Measurements from ENCODE around the gene POMT2.
"Not testable (repeated sequence)": the region's sequence is repeated elsewhere in the genome, so short reads cannot be mapped to it uniquely, and the experiment has no call there.

The POMT2 gene, protein sequence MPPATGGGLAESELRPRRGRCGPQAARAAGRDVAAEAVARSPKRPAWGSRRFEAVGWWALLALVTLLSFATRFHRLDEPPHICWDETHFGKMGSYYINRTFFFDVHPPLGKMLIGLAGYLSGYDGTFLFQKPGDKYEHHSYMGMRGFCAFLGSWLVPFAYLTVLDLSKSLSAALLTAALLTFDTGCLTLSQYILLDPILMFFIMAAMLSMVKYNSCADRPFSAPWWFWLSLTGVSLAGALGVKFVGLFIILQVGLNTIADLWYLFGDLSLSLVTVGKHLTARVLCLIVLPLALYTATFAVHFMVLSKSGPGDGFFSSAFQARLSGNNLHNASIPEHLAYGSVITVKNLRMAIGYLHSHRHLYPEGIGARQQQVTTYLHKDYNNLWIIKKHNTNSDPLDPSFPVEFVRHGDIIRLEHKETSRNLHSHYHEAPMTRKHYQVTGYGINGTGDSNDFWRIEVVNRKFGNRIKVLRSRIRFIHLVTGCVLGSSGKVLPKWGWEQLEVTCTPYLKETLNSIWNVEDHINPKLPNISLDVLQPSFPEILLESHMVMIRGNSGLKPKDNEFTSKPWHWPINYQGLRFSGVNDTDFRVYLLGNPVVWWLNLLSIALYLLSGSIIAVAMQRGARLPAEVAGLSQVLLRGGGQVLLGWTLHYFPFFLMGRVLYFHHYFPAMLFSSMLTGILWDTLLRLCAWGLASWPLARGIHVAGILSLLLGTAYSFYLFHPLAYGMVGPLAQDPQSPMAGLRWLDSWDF

DNA sequence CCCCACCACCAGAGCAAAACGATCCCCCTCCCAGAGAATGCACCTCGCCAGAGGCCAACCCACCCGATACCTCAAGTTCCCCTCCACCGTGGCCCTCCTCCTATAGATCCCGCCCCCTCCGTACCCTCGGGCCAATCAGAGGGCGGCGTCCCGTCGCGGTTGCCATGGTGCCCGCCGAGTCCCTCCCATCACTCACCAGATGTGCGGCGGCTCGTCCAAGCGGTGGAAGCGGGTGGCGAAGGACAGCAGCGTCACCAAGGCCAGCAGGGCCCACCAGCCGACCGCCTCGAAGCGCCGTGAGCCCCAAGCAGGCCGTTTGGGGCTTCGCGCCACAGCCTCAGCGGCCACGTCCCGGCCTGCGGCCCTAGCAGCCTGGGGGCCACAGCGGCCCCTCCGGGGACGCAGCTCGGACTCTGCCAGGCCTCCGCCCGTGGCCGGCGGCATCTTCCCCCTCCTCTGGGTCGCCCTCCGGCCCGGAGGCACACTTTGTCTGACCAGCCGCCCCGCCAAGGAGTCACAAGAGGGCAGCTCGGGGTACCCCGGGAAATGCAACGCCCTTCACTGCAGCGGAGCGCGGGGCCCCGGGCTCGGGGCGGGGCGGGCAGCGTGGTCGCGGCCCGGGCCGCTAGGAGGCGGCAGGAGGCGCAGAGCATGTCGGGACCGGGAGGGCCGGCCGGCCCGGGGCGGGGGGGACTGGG is at the start of gene POMT2:
TSS of gene POMT2 (minus strand) at position 646 of the 698 bp plus-strand sequence. CDS start at position 444, 202 bp downstream.
- DNase-seq (ENCODE audit: low read depth) = peak; percentile 66

DNA sequence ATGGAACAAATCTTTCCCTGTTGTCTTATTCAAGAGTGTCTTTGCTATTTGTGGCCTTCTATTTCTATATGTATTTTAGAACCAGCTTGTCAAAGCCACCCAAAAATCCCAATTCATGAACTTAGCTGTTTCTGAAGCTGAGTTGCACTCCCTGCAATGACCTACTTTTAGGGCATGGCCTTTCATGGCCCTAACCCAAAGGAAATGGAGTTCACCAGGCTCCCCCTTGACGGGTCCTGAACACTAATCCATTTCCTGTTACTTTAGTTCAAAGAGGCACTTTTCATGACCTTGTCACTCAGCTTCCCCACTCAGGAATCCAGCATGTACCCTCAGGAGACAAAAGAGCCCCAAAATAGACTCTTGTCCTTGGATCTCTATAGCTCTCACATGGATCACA is 48.6 kb upstream of the POMT2 start:
- DNase-seq (ENCODE audit: low read depth) = no peak

GRCh38 chr14:77364146-77364545 is 43.5 kb upstream of the POMT2 start:
- DNase-seq (ENCODE audit: low read depth) = no peak

- no peak for DNase-seq (ENCODE audit: low read depth)
Observed at GRCh38 chr14:77359626-77360025, 38.9 kb upstream of the POMT2 start.

GRCh38 chr14:77356899-77357298 is 36.2 kb upstream of the POMT2 start:
- DNase-seq (ENCODE audit: low read depth) = no peak

DNA sequence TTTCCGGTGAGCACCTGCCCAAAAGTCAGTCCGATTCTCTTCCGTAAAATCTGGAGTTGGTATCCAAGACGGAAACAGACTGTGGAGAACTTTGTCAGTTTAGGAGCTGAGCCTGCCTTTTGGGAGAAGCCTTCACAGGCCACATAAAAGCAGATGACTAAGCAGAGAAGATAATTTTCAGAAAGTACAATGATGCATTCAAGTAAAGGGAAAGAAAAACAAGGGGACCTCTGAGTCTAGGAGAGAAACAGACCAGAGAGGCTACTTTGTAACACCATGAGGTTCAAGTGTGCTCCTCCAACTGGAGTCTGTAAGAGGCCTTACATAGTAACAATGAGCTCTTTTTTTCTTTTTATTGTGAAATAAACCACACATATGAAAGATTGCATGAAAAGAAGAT is 35.1 kb upstream of the POMT2 start:
- DNase-seq (ENCODE audit: low read depth) = no peak

DNA sequence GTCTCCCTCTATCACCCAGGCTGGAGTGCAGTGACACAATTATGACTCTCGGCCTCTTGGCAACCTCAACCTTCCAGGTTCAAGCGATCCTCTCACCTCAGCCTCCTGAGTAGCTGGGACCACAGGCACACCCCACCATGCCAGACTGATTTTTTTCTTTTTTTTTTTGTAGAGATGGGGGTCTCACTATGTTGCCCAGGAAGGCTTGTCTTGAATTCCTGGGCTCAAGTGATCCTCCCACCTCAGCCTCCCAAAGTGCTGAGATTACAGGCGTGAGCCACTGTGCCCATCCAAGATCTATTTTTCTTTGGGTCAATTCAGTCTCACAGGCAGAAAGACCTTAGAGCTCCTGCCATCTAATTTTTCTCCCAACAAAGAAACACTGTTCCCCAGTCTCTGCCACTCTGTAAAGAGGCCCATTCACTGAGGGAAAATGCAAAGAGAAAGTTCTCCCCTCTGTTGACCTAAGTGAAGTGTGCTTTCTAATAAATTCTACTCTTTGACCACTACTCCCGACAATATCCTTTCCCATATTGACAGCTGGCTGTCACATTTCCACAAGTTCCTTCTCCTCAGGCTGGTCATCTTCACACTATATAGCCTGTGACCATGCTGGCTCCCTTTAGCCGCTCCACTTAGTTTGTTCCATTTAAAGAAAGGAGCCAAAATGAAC is 32.9 kb upstream of the POMT2 start:
- DNase-seq (ENCODE audit: low read depth) = no peak

DNA sequence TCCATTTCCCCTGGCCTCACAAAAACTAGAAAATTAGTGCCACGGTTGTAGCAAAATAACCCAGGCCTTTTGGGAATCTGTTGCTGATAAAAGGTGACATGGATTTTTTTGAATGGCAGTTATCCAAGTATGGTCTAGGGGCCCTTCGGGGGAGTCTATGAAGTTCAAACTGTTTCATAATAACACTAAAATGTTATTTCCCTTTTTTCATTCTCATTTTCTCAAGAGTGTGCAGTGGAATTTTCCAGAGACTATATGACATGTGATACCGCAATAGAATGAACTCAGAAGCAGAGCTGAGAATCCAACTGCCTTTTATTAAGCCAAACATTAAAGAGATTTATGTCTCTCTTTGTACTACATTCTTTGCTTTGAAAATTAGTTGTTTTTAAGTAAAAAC is 27.1 kb upstream of the POMT2 start:
- no peak for DNase-seq (ENCODE audit: low read depth)

- no peak for DNase-seq (ENCODE audit: low read depth)
Observed at GRCh38 chr14:77346495-77346894, 25.8 kb upstream of the POMT2 start.

- DNase-seq (ENCODE audit: low read depth) = no peak
Observed at GRCh38 chr14:77344377-77344996, 23.8 kb upstream of the POMT2 start.

- DNase-seq (ENCODE audit: low read depth) = no peak
Observed at GRCh38 chr14:77343662-77344061, 23.0 kb upstream of the POMT2 start.

GRCh38 chr14:77342726-77343397 is 22.2 kb upstream of the POMT2 start:
- no peak for DNase-seq (ENCODE audit: low read depth)

- DNase-seq (ENCODE audit: low read depth) = no peak
Observed at GRCh38 chr14:77340389-77340788, 19.7 kb upstream of the POMT2 start.

DNA sequence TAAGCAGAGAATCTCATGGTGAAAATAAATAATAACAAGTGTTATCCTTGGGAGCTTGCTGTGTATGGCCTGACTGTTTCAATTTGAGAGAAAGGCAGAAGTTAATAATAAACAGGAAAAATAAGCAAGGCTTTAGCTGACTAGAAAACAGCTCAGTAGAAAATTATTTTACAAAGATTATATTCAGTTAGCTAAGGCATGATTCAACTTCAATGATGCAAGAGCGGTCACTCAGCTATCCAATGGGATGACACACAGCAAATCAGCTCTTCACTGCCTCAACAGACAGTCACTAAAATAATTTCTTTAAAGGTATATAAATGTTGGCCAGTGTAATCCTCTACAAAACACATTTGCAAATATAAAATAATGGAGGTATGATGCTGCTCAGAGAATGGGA is 18.7 kb upstream of the POMT2 start:
- no peak for DNase-seq (ENCODE audit: low read depth)

- DNase-seq (ENCODE audit: low read depth) = no peak
Observed at GRCh38 chr14:77338302-77338701, 17.6 kb upstream of the POMT2 start.

GRCh38 chr14:77337880-77338279 is 17.2 kb upstream of the POMT2 start:
- DNase-seq (ENCODE audit: low read depth) = no peak

GRCh38 chr14:77337255-77337654 is 16.6 kb upstream of the POMT2 start:
- not testable (repeated sequence) for DNase-seq (ENCODE audit: low read depth)

DNA sequence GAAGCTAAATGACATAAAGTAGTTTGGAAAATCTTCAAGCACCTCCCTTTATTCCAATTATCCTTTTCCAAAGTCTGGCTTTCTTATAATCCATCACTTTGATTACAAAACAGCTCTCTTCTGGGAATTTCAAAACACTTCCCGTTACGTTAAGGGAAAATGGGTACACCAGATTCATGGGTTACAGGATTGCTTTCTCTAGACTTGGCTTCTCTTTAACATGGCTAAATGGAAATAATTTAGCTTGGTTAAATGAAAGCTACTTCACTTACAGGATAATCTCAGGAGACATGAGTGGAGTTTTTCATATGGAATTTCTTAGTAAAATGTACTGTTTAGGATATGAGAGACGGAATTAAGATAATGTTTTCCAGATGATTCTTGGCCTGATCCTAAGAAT is 14.9 kb upstream of the POMT2 start:
- no peak for DNase-seq (ENCODE audit: low read depth)

- no peak for DNase-seq (ENCODE audit: low read depth)
Observed at GRCh38 chr14:77329872-77330271, 9.2 kb upstream of the POMT2 start.

GRCh38 chr14:77327111-77327510 is 6.4 kb upstream of the POMT2 start:
- no peak for DNase-seq (ENCODE audit: low read depth)

DNA sequence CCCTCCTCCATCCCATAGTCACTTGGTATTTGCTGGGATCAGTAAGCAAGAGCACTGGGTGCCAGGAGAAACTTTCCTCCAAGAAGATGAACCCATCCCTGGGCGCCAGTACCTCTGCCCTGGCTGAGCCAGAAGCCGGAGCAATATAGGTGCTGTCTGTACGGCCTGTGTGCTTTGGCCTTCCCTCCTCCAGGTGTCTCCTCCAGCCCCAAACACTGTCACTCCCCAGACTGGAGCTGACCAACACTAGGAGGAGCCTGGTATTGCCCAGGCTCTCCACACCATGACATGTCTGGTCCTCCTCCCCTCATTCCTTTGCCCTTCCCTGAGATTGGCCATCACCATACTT is 5.0 kb upstream of the POMT2 start:
- no peak for DNase-seq (ENCODE audit: low read depth)
